GM18867 (cell line): ENCODE data around the gene CALML6.

Experiments used
- ATAC-seq: cut with Tn5 transposase; IDR thresholded peaks from one replicate; pipeline ENCODE4 v1.9.1; 2021; ENCODE audit warnings: mild to moderate bottlenecking, moderate library complexity; ENCODE audit not compliant: unreplicated experiment

Gene CALML6

GRCh38 chr1:1941868-1942752 lies 27.1 kb downstream of the CALML6 start:
- no peak for ATAC-seq

- ATAC-seq, result no peak
Measured at GRCh38 chr1:1942753-1943656, 27.9 kb downstream of the CALML6 start.

DNA sequence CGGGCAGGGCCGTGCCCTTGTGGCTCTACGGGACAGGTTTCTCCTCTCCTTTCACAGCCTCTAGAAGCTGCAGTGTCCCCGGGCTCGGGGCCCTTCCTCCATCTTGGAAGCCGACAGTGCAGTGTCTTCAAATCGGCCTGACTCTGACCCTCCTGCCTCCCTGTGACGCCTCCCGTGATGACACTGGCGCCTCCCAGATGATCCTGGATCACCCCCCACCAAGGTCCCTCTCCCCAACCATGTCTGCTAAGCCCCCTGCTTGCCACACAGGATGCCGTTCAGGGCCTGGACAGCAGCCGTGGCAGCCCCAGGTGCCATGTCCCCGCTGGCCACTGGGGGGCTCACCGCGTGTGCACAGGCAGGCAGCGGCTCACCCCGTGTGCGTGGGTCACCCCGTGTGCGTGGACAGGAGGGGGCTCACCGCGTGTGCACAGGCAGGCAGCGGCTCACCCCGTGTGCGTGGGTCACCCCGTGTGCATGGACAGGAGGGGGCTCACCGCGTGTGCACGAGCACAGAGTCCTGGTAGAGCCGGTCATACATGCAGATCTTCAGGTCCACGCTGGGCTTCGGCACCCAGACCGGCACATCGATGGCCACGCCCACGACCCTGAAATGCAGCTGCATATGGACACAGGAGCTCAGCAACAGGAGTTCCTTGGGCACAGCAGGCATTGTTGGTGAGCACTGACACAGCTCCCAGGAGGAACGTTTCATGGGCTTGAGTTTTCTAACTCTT lies 28.9 kb downstream of the CALML6 start:
- no peak for ATAC-seq

- ATAC-seq, result no peak
Measured at GRCh38 chr1:1945782-1946393, 30.8 kb downstream of the CALML6 start.

DNA sequence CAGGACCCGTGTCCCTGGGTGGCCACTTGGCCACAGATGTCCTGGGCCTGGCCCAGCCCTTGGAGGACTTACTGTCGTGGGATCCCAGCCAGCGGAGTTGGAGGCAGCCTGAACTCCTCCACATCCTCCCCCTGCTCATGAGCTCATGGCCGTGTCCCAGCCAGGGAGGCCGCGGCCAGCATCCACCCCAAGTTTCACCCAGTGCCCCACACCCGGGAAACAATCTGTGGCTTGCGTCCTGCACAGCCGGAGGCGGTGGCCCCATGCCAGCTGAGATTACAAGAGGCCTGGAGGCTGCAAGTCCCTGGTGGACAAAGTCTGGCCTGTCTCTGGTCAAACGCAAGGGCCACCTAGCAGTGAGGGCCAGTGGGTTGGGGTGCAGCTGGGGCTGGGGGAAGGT lies 31.5 kb downstream of the CALML6 start:
- ATAC-seq, result no peak

DNA sequence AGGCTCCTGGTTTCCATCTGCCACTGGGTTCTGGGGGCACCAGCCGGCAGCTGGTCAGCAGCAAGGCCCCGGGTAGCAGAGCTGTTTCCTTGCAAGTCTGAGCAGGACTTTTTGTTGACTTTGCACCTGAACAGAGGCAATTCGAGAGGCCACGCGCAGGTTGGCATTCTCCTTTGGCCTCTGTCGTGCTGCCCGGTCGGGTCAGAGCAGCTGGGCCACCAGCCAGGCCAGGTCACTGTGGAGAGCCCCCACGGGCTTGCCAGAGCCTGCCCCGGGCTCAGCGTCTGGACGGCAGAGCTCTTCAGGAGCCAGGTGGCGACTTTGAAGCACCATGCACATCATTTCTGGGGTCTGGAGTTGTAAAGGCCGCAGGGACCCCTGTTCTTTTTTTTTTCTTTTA lies 32.4 kb downstream of the CALML6 start:
- no peak for ATAC-seq

DNA sequence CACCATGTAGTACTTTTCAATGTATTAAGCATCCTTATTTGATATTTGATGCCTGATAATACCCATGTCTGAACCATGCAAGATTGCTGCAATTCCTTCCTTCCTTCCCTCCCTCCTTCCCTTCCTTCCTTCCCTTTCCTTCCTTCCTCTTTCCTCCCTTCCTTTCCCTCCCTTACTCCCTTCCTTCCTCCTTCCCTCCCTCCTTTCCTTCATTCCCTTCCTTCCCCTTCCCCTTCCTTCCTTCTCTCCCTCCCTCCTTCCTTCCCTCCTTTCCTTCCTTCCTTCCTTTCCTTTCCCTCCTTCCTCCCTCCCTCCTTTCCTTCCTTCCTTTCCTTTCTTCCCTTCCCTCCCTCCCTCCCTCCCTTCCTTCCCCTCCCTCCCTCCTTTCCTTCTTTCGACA lies 33.7 kb downstream of the CALML6 start:
- no peak for ATAC-seq

DNA sequence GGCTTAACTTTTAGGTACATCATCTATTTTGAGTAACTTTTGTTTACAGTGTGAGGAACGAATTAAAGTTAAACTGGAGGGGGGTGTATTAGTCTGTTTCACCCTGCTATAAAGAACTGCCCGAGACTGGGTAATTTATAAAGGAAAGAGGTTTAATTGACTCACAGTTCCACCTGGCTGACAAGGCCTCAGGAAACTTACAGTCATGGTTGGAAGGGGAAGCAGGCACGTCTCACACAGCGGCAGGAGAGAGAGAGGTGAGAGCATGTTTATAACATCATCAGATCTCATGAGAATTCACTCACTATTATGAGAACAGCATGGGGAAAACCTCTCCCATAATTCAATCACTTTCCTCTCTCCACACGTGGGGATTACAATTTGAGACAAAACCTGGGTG lies 35.9 kb downstream of the CALML6 start:
- no peak for ATAC-seq

- no peak for ATAC-seq
Measured at GRCh38 chr1:1954015-1954414, 39.0 kb downstream of the CALML6 start.

DNA sequence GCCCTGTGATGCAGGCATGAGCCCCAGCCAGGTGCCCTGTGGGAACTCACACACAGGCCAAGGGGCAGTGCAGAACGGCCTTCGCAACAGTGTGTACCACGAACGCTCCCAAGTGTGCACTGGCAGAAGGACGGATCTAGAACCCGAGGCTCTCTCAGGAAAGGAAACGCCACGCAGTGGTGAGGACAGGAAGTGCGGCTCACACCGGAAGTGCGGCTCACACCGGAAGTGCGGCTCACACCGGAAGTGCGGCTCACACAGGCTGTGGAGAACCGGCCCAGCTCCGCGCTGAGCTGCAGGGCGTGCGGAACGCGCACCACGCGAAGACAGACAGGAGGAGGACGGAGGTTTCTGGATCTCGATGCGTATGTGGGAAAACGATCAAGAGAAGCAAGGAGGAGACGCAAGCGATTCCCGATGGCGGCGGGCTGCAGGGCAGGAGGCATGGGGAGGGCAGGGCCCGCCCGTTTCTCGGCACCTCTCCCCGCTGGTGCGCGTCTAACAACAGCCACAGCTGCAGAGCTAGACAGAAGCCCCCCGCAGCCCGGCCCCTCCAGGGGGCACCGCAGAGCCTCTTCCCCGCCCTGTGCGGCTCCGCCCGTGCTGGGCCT lies 39.9 kb downstream of the CALML6 start:
- no peak for ATAC-seq

GRCh38 chr1:1955621-1956094 lies 40.6 kb downstream of the CALML6 start:
- ATAC-seq, result no peak

DNA sequence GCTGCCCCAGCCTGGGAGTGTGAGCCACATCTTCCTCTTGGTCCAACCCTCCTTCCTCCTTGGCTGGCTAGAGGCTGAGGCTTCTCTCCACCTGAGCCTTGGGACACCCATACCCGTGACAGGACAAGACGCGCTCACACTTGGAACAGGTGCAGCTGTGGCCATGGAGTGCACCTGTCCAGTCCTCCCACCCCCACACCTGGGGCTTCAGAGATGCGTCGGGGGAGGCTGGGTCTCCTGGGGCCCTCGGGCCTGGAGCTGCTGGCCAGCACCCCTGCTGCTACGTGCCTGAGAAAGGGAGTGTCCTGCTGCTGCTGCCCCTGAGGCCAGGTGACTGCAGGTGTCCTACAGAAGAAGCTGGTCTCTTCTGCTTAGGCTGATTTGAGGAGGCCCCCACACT lies 41.0 kb downstream of the CALML6 start:
- no peak for ATAC-seq

DNA sequence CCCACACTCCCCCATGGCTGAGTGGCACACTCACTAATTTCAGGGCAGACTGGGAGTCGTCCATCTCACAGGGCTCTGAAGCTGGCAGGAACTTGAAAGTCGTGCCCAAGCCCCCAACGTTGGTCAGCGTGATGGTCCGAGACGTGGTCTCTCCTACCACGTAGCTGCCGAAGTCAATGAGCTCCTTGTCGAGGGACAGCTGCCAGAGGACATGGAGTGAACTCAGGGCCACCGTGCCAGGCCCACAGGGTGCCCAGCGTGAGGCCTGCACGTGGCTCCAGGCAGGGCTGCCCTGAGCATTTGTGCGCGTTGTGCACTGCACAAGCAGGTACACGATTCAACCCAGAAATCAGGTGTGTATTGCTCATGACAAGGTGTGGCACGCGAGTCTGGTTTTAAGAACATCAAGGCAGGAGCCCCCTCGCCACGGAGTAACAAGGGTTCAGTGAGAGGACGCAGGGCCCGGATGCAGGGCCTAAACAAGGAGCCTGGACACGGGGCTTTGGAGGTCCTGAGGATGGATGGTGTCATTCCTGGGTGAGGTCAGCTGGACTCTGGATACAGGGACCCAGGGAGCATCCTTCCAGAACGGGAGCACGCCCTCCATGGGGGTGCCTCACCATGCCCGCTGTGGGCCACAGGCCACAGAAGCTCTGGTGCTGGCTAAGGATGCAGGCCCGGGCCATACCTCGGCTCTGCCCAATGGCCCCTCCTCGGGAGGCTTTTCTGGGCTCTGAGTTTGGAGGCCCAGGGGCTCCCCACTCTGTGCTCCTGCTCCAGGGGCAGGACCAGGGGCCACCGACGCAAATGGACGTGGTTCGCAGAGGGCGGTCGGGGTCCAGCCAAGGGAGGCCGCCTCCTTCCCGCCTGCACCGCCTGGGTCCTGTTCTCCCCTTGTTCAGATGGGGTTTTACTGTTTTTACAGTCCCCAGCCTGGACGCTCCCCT lies 41.8 kb downstream of the CALML6 start:
- no peak for ATAC-seq

GRCh38 chr1:1957533-1957961 lies 42.5 kb downstream of the CALML6 start:
- ATAC-seq, result no peak

DNA sequence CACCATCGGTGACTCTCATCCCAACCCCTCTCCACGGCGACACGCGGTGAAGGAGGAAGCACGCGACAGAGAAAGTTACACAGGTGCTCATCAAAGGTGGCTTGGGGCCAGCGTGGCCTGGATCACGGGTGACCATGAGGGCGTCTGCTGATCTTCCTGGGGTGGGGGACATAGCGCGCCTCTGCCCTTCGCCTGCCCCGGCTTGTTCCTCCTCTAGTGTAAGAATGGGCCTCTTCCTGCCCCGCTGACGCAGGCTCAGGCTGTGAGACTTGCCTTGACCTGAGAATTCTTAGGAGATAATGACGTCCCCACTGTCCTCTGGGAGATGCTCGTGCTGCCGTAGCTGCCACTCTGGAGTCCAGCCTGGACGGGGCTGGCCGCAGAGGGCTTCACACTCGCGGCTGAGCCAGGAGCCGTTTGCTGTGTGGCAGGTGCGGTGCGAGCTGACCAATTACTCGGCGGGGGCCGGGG lies 43.0 kb downstream of the CALML6 start:
- no peak for ATAC-seq

- no peak for ATAC-seq
Measured at GRCh38 chr1:1959459-1959839, 44.4 kb downstream of the CALML6 start.

- ATAC-seq, result no peak
Measured at GRCh38 chr1:1959840-1960479, 44.9 kb downstream of the CALML6 start.

DNA sequence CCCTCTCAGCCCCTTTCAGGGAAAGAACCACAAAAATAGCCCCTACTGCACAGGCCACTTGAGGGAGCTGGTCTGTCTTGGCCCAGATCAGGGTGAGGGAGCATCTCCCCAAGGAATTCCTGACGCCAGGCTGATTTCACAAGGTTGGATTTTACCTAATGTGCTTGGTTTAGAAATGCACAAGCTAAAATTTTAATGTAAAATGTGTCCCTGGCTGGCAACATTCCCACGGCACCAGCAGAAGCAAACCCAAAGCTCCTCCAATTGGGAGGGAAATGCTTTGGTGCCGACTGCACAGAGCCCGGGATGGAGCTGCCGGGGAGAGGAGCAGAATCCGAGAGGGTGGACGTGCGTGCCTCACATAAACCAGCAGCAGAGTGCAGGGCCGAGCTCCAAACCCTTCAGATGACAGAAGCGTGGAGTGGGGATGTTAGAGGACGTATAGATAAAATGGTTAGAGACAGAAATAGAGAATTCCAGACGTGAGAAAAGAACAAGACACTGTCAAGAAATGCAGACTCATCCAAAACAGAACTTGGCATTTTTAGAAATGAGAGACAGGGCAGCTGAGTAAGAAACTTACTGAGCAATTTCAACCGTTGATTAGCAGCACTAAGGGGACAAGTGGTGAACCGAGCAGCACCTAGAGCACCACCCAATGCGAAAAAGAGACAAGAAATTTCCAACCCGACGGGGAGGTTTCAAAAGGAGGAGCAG lies 45.6 kb downstream of the CALML6 start:
- no peak for ATAC-seq
